ENCODE results near the gene EEF2K. TPM values are rescaled to one million over a fixed set of nuclear protein-coding genes. Genes with fewer than 3 reads are reported as not detected.

The EEF2K gene
- total RNA-seq, 1 donor from 2014 or later, result 52.7 TPM

DNA sequence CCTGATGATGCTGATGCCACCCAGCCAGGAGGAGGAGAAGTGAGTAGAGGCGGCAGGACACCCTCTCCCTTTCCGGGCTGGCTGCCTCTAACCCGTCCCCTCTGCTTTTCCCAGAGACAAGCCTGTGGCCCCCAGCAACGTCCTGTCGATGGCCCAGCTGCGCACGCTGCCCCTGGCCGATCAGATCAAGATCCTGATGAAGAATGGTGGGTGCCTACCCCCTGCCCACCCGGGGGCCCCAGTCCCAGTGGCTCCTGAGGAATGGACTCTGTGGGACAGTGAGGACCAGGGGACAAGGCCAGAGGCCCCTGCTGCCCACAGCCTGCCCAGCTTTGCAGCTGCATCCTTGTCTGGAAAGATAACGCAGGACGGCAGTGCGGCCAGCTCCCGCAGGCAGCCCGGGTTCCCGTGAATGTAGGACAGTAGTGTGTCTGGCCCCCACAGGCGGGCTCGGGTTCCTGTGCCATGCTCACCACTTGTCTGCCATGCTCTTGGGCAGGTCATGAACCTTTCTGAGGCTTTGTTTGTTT is 111.0 kb downstream of the EEF2K start:
- no peak for DNase-seq (ENCODE audit: low spot score)

DNA sequence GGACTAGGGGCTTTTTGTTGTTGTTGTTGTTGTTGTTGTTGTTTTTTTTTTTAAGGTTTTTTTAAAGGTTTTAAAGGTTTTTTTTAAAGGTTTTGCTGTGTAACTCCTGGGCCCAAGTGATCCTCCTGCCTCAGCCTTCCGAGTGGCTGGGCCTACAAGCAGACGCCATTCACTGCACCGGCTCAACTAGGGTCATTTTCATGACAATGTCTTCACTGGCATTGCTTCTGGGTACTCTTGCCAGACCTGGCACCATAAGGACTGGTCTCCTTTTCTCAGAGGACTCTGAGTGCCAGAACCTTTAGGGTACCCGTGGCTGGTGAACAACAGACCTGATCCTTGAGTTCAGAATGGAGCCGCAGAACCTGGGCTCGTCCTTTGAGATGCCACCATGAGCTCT is 111.5 kb downstream of the EEF2K start:
- peak; percentile 23 for DNase-seq (ENCODE audit: low spot score)

DNA sequence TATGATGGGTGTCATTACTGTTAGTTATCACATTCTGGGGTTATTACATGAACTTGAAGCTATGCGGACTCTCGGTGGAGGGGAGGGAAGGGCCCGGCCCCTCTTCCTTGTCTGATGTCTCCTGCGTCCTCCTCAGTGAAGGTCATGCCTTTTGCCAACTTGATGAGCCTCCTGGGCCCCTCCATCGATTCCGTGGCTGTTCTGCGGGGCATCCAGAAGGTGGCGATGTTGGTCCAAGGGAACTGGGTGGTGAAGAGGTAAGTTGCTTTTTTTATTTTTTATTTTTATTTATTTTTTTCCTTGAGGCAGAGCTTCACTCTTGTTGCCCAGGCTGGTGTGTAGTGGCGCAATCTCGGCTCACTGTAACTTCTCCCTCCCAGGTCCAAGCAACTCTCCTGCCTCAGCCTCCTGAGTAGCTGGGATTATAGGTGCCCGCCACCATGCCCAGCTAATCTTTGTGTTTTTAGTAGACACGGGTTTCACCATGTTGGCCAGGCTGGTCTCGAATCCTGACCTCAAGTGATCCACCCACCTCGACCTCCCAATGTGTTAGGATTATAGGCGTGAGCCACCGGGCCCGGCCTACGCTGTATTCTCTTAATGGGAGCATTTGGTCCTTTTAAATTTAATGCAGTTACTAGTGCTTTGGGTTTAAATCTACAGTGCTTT is 112.7 kb downstream of the EEF2K start:
- peak; percentile 44 for DNase-seq (ENCODE audit: low spot score)

DNA sequence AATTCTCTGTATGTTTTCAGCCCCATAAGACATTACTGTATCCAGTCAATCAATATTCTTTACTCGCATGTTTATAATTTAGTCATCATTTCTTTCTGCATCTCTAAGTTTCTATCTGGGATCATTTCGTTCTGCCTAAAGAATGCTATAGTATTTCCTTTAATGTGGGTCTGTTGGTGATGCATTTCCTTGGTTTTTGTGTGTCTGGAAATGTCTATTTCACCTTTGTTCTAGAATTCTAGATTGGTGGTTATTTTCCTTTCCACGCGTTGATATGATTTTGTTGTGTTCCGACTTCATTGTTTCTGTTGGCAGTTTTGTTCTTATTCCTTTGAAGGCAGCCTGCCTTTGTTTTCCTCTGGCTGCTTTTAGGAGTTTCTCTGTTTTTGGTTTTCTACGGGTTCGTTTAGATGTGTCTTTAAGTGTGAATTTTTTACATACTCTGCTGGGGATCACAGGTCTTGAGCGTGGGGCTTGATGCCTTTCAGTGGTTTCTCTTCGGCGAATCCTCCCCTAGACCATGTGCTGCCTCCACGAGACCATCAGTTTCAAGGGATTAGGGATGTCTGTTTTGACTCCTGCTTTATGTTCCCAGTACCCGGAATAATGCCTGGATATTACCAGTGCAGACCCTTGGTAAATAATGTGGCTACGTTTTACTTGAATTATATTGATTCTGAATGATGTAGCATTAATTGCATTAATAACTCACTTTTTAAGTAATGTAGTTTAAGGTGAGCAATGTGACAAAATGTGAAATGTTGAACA is 114.7 kb downstream of the EEF2K start:
- peak; percentile 4 for DNase-seq (ENCODE audit: low spot score)

DNA sequence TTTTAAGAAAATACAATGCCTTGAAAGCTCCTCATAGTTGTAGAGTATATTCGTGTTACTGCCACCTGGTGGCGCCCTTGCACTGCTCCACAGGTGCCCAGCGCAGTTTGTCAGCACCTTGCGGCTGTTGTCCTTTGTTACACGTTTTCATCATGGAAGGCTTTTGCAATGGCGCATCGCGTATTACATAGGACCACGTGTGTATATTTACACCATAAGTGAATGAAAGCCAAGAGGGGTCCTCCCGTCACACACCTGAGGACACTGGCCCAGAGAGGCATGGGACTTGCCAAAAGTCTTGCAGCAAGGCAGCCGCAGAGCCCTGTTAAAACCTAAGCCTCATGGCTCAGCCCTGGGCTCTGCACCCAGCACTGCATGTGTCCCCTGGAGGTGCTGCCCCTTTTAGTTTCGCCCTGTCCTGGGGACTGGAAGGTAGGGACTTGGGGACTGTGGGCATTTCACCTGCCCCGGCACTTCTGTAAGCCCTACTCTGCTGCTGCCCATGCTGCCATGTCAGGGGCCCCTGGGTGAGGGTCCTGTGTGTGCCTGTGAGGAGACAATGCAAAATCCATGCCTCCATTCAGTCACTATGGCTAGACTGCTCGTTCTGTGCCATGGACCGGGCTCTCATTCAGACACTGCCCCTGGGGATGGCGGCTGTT is 115.4 kb downstream of the EEF2K start:
- DNase-seq (ENCODE audit: low spot score), result peak; percentile 74

DNA sequence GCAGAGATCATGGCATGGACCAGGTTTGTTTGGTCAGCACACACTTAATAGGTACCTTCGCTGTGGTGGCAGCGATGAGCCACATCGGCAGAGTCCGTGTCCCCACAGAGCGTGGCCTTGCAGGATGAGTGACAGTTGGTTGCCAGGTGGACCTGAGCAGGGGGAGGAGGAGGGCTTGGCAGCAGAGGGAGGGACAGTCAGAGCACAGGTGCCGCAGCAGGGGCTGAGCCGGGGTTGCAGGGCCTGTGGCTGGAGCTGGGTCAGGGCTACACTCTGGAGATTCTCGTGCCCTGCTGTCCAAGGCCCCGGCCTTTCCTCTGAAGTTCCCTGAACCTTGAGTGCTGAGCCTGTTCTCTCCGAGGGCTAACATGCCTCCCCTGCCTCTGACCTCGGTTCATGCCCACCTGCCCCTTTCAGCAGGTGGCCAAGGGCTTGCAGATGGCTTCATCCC is 116.0 kb downstream of the EEF2K start:
- DNase-seq (ENCODE audit: low spot score), result no peak

DNA sequence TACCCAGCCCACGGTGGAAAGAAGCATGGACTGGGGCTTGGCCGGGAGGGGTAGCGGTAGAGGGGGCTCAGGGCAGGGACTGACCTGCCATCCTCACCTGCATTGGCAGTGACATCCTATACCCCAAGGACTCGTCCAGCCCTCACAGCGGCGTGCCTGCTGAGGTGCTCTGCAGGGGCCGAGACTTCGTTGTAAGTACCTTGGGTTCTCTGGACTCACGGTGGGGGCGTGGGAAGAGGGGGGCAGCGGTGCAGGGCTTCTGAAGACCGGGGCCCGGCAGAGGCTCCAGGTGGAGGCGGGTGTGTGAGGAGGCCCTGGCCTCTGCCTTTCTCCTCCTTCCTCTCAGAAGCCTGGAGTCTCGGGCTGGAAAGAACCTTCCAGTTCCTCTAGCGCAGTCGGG is 116.7 kb downstream of the EEF2K start:
- peak; percentile 39 for DNase-seq (ENCODE audit: low spot score)

DNA sequence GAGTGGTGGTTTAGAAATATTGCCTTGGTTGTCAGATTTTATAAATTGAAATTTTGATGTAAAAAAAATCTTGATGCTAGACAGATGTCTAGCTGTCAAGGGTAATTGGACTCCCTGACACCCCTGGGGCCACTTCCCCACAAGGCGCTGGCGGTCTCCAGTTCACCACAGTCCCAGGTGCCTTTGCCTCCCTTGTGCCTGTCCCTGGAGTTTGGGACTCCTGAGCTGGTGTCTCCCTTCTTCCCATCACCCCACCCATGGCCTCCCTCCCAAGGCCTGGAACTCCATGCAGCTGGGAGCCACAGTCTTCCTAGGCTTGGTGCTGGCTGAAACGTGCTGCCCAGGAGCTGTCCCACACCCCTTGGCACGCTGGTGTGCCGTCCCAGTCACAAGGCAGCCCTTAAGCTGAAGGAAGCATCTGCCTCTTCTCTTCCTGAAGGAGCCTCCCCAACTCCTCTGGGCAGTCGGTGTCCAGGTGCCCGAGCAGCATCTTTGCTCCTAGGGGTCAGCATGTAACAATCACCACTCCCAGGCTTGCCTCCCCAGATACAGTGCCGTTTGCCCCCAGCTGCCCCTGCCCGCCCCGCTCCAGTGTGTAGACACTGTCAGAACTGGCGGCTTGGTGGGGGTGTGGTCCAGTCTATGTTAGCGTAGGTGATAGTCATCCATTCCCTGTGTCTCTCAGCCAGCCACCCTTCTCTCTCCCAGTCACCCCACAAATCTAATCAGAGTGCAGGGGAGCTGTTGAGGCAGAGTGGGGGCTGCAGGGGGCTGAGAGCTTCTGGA is 117.3 kb downstream of the EEF2K start:
- DNase-seq (ENCODE audit: low spot score), result peak; percentile 33

DNA sequence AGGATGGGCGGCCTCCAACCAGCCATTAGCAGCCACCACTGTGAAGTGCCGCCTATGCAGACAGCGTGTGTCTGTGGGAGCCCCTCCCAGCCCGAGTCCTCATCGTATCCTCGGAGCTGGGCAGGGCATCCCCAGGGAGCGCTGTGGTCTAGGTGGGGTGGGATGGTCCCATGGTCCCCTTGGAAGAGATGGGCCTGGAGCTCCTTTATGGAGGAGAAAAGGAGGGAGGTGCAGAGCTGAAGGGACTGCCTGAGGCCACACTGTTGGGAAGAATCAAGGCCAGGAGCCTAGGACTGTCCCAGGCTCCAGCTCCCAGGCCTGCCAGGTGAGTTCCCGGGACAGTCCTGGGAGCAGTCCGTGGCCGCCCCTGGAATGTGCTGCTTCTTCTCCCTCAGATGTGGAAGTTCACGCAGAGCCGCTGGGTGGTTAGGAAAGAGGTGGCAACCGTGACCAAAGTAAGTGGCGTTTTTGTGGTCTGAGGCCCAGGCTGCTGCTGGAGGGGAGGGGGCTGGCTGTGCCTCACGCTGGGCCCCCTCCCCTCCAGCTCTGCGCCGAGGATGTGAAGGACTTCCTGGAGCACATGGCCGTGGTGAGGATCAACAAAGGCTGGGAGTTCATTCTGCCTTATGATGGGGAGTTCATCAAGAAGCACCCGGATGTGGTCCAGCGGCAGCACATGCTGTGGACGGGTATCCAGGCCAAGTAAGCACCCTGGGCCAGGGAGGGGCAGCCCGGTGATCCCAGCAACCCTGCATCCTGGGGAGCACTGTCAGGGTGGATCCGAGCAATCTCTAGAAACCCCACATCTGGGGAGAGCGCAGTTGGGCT is 118.1 kb downstream of the EEF2K start:
- no peak for DNase-seq (ENCODE audit: low spot score)

DNA sequence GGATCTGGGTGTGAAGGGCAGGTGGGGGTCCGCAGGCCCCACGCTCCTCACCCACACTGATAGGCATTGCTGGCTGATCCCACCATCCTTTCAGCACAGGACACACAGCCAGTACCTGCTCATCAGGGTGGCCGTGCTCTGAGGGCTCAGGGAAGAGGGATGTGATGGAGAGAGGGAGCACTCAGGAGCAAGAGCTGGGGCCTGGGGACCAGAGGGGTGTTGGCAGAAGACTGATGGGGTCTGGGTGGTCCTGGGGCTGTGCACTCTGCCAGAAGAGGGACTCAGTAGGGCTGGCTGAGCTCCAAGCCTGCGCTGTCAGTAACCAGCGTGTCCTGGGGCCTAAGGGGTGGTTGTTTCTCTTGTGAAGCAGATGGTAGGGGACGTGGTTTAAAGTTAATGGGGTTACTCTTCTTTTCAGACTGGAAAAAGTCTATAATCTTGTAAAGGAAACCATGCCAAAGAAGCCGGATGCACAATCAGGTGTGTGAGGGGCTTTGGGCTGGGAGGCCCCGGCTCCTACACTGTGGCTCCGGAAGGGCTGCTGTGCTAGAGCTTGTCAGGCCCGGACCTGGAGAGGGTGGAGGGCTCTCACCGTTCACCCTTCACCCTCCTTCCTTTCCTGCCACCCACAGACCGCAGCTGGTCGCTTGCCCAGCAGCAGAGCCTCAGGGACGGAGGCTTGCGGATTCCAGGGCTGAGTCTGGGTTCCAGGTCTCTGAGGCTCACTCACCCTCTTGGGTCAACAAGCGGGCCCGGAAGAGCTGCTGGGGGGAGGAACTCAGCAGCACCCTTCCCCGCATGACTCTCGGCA is 118.9 kb downstream of the EEF2K start:
- peak; percentile 33 for DNase-seq (ENCODE audit: low spot score)

DNA sequence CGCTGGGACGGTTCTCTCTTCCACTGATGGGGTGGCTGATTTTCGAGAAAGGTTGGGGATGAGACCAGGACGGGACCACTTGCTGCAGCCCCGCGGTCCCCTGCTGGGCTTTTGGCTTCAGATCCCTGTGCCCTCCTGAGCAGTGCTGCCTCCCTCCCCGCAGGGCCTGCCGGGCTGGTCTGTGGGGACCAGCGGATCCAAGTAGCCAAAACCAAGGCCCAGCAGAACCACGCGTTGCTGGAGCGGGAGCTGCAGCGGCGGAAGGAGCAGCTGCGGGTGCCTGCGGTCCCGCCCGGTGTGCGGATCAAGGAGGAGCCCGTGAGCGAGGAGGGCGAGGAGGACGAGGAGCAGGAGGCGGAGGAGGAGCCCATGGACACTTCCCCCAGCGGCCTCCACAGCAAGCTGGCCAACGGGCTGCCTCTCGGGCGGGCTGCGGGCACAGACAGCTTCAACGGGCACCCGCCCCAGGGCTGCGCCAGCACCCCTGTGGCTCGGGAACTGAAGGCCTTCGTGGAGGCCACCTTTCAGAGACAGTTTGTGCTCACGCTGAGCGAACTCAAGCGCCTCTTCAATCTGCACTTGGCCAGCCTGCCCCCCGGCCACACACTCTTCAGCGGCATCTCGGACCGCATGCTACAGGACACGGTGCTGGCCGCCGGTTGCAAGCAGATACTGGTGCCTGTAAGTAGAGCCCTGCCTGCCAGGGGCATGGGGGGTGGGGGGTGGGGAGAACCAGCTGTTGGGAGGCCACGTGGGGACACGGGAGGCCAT is 119.7 kb downstream of the EEF2K start:
- peak; percentile 38 for DNase-seq (ENCODE audit: low spot score)

DNA sequence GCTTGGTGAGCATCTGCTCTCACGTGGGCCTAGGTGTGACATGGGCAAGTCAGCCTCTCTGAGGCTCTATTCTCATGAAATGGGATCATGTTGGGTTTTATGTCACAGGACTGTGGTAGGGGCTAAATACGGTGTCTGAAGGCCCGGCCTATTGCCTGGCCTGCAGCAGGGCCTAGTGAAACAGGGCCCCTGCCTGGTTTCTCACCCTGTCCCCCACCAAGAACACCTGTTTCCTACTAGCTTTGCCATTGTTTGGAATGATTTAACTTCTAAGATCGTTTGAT is 120.2 kb downstream of the EEF2K start:
- DNase-seq (ENCODE audit: low spot score), result no peak

DNA sequence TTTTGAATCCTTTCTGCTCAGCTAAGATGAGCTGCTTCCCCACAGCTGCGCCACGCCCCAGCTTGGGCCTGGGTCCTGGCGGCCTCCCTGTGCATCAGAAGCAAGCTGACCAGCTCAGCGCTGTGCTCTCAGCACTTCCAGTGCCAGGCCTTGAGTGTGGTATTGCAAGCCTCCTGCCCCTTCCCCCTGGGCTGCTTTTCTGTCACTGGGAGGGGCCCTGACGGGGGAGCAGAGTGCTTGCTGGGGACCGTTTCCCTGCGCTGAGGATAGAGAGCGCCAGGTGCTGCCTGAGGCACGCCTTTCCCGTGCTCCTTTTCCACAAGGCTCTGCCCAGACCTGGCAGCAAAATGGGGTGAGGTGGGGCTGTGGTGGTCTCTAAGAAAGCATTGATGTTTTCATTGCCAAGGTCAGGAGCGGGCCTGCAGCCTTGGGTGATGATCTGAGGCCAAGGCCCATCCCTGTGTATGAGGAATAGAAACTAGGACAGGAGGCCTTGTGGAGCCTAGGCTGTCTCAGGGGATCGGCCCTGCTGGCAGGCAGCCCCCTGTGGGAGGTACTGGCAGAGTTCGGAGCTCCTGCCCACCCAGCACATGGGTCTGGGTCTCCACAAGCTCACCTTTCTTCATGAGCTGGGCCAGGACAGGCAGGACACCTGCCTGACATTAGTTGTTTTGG is 120.8 kb downstream of the EEF2K start:
- no peak for DNase-seq (ENCODE audit: low spot score)

DNA sequence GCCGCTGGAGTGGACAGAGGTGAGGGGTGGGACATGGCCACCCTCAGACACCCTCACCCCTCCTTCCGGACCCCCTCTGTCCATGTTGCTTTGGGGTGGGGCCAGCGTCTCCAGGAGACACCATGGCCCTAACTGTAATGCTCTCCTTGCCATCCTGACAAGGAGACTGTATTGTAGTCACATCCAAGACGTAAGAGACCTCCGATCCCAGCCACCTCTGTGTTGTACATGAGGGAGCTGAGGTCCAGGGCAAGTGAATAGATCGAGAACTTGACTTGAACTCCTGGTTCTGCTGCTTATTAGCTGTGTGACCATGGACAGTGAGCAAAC is 121.3 kb downstream of the EEF2K start:
- no peak for DNase-seq (ENCODE audit: low spot score)

DNA sequence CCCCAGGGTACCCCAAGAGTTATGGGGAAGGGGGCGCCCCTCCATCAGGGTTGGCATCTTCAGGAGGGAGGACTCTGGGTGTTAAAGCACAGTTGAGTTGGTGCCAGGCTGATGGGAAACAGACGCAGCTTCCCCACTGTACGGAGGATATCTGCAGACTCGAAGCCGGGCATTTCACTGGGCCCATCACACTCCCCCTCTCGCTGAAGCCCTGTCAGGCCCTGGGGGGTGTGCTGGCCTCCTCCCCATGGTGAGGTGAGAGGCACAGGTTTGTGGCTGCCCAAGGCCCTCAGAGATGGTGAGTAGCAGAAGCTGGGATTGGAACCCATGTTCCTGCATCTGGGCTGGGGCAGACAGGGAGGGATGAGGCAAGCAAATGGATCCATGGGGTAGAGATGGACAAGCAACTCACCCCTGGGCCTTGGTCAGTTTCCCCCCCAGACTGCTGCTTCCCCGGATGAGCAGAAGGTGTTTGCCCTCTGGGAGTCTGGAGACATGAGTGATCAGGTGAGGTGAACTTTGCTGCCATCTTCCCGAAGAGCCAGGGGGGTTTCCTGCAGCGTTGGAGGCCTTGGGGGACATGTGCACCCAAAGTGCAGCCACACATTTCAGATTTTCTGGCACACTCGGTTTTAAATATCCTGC is 122.1 kb downstream of the EEF2K start:
- no peak for DNase-seq (ENCODE audit: low spot score)

DNA sequence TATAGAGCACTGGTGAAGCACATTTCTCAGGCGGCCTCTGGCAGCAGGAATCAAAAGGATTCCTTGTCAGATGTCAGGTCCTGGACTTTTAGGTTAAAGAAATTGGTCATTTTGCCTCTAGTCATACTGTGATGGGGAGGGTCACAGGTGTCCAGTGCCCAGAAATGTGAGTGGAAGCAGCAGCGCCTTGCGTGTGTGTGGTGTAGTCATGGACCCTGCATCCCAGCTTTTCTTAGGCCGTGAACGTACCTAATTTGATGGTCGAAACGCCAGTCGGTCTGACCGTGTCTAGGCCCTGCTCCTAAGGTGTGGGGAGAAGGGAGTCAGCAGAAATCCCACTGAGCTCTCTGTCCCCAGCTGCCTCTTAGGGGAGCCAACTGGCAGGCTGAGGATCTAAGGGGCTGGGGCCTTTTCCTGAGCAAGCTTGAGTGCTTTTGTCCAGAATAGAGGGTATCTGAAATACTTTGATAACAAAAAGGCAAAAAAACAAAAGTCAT is 123.2 kb downstream of the EEF2K start:
- no peak for DNase-seq (ENCODE audit: low spot score)

DNA sequence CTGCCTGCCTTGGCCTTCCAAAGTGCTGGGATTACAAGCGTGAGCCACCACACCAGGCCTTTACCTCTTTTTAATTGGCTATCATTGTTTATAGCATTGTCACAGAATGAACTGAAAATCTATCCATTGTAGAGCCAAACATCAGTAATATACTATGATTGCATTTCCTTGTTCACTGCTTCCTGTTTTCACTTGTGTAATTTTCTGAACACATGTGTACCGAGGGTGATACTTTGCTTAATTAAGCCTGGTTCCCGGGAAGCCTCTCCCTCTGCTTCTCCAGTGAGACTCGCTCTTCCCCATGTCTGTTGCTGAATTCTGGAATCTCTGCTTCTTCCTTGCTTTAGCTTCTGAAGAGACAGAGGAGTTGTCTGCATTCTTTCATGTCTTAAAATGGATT is 124.2 kb downstream of the EEF2K start:
- DNase-seq (ENCODE audit: low spot score), result no peak

DNA sequence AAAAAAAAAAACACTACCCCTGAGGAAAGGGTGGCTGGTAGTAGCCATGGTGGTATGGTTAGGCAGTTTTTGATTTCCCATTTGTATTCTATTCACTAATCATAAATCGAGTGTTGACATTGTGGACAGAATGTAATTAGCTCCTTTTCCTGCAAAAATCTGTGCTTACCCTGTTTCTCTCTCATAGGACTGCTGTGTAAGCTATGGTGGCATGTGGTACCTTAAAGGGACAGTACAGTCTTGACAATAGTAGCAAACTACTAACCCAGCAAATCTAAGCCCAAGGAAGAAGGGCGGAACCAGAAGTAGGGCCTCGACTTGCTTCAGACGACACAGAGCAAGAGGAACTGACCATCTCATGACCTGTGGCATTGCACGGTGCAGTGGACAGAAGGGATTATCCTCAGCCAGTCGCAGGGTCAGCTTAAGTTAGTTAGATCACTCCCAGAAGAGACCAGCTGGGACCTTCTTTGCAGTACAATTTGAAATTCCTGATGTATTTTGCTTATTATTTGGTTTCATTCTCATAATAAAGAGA is 127.4 kb downstream of the EEF2K start:
- no peak for DNase-seq (ENCODE audit: low spot score)
